Type B pancreatic cell (in vitro differentiated cells): ENCODE measurements around the gene TNFSF15. TPM values are rescaled to one million over a fixed set of nuclear protein-coding genes. Genes with fewer than 3 reads are reported as not detected.

Experiments used
- DNase-seq: peaks from one replicate; pipeline ENCODE4 v3.0.0; 2021; ENCODE audit warnings: mixed read lengths; ENCODE audit not compliant: unreplicated experiment; ENCODE audit errors: extremely low spot score
- H3K27ac Mint-ChIP-seq: 2 replicates; pipeline ENCODE4 v1.8.0; 2021; ENCODE audit warnings: mild to moderate bottlenecking, mixed read lengths
- H3K27me3 Mint-ChIP-seq: 2 replicates; pipeline ENCODE4 v1.8.0; 2021; ENCODE audit warnings: mixed read lengths
- H3K36me3 Mint-ChIP-seq: 2 replicates; pipeline ENCODE4 v1.8.0; 2021; ENCODE audit warnings: mixed read lengths
- H3K4me1 Mint-ChIP-seq: one replicate; pipeline ENCODE4 v1.8.0; 2021; ENCODE audit warnings: mixed read lengths; ENCODE audit not compliant: unreplicated experiment
- H3K4me3 Mint-ChIP-seq: 2 replicates; pipeline ENCODE4 v1.8.0; 2021; ENCODE audit warnings: mild to moderate bottlenecking, mixed read lengths
- H3K9me3 Mint-ChIP-seq: 2 replicates; pipeline ENCODE4 v1.8.0; 2021; ENCODE audit warnings: mixed read lengths
- CTCF ChIP-seq: fragments of 200-600 bp; sonication (generic); conservative IDR thresholded peaks from 2 replicates; pipeline ENCODE4 v1.5.0; 2021; ENCODE audit warnings: antibody characterized with exemption, mild to moderate bottlenecking
- total RNA-seq: library from RNA; stranded (reverse); gene quantifications from 2 replicates; pipeline ENCODE4 v1.2.1, GENCODE V29; 2021; ENCODE audit warnings: low replicate concordance

Gene TNFSF15
- total RNA-seq, 1 donor from 2014 or later = 3.3 TPM

- H3K4me3 Mint-ChIP-seq = no peak overlapping the region
- no peak for TF ChIP-seq CTCF
- no peak for DNase-seq
- peaks cover 15% of the 10 kb centered on the region for H3K4me1 Mint-ChIP-seq
- H3K9me3 Mint-ChIP-seq = peaks cover 5% of the 10 kb centered on the region
- no peaks in the 10 kb centered on the region for H3K27me3 Mint-ChIP-seq
- no peak overlapping the region for H3K27ac Mint-ChIP-seq
- H3K36me3 Mint-ChIP-seq = no peaks in the 10 kb centered on the region
Observed at GRCh38 chr9:114813717-114814418, 8.0 kb upstream of the TNFSF15 start.

GRCh38 chr9:114811966-114812636, 6.3 kb upstream of the TNFSF15 start:
- H3K27me3 Mint-ChIP-seq = no peaks in the 10 kb centered on the region
- H3K9me3 Mint-ChIP-seq = peaks cover 5% of the 10 kb centered on the region
- H3K27ac Mint-ChIP-seq = no peak overlapping the region
- DNase-seq = no peak
- no peak overlapping the region for H3K4me3 Mint-ChIP-seq
- no peaks in the 10 kb centered on the region for H3K36me3 Mint-ChIP-seq
- no peak for TF ChIP-seq CTCF
- peaks cover 13% of the 10 kb centered on the region for H3K4me1 Mint-ChIP-seq

- Mint-ChIP-seq H3K27me3 (no peaks in the 10 kb centered on the region), H3K9me3 (peaks cover 5% of the 10 kb centered on the region), H3K4me3 (no peak overlapping the region), H3K4me1 (peaks cover 20% of the 10 kb centered on the region), H3K27ac (no peak overlapping the region), H3K36me3 (no peaks in the 10 kb centered on the region)
- DNase-seq = no peak
- no peak for TF ChIP-seq CTCF
Observed at GRCh38 chr9:114811301-114811700, 5.5 kb upstream of the TNFSF15 start.

- no peak overlapping the region for H3K4me3 Mint-ChIP-seq
- H3K27me3 Mint-ChIP-seq = no peaks in the 10 kb centered on the region
- no peak for TF ChIP-seq CTCF
- no peak for DNase-seq
- H3K36me3 Mint-ChIP-seq = no peaks in the 10 kb centered on the region
- H3K4me1 Mint-ChIP-seq = peaks cover 26% of the 10 kb centered on the region
- no peak overlapping the region for H3K27ac Mint-ChIP-seq
- H3K9me3 Mint-ChIP-seq = peaks cover 5% of the 10 kb centered on the region
Observed at GRCh38 chr9:114810614-114811013, 4.8 kb upstream of the TNFSF15 start.

- H3K9me3 Mint-ChIP-seq = no peaks in the 10 kb centered on the region
- peaks cover 4% of the 10 kb centered on the region for H3K36me3 Mint-ChIP-seq
- DNase-seq = no peak
- peak overlapping the region; percentile 97 for H3K27ac Mint-ChIP-seq
- peak overlapping the region; percentile 82 for H3K4me3 Mint-ChIP-seq
- H3K27me3 Mint-ChIP-seq = no peaks in the 10 kb centered on the region
- peaks cover 49% of the 10 kb centered on the region for H3K4me1 Mint-ChIP-seq
- no peak for TF ChIP-seq CTCF
Observed at GRCh38 chr9:114806526-114806900, 674 bp upstream of the TNFSF15 start.
